K562 (cell line): ENCODE data around the gene MYLK4. TPM values are rescaled to one million over a fixed set of nuclear protein-coding genes. Genes with fewer than 3 reads are reported as not detected.

Experiments
- EWSR1 ChIP-seq: fragments of 450-650 bp; IDR thresholded peaks from 2 replicates; pipeline ENCODE4 v1.6.1; 2018; ENCODE audit warnings: borderline replicate concordance, mild to moderate bottlenecking, low read depth, moderate library complexity; ENCODE audit not compliant: partially characterized antibody
- LARP7 ChIP-seq: fragments of 450-650 bp; IDR thresholded peaks from 2 replicates; pipeline ENCODE4 v1.6.1; 2016
- NR4A1 ChIP-seq, 2 experiments: fragments of 250-450 bp in 1 of 2; fragments of 450-650 bp in 1 of 2; sonication (Bioruptor Pico) in 1 of 2; IDR thresholded peaks; 2 replicates each; pipeline versions ENCODE4 v1.4.0 to v1.6.1; 2016 to 2020; ENCODE audit warnings: mild to moderate bottlenecking in 2 of 2, missing compliant biosample characterization in 1 of 2, missing genetic modification characterization in 1 of 2, moderate library complexity in 1 of 2
- PML ChIP-seq: IDR thresholded peaks from 2 replicates; pipeline ENCODE4 v1.6.1; 2012; ENCODE audit warnings: low read length, inconsistent platforms
- PYGO2 ChIP-seq: fragments of 450-650 bp; IDR thresholded peaks from 2 replicates; pipeline ENCODE4 v1.6.1; 2016; ENCODE audit warnings: mild to moderate bottlenecking, missing genetic modification characterization, moderate library complexity, missing compliant biosample characterization
- SREBF2 ChIP-seq: sonication (generic); formaldehyde crosslinking; IDR thresholded peaks from 2 replicates; pipeline ENCODE4 v1.4.0; 2020; ENCODE audit warnings: mild to moderate bottlenecking, missing genetic modification reagents
- ZNF318 ChIP-seq, 2 experiments: fragments of 450-650 bp; IDR thresholded peaks; 2 replicates each; pipeline ENCODE4 v1.6.1; 2016; ENCODE audit warnings: mild to moderate bottlenecking in 2 of 2, borderline replicate concordance in 1 of 2, low read depth in 1 of 2, moderate library complexity in 1 of 2
- polyA plus RNA-seq, 8 experiments: library from polyadenylated mRNA; depleted of rRNA in 4 of 8; stranded (reverse) in 5 of 8; unstranded in 3 of 8; fragments of >200 nt; fragmentation: Nextera tagmentation in 2 of 8; fragmentation: Illumina TruSeq in 1 of 8; extraction: Ambion mirVana in 2 of 8; extraction: Trizol in 1 of 8; gene quantifications; 2 replicates each; pipeline versions ENCODE4 v1.2.1 to v1.2.3, GENCODE V29; 2011 to 2014; ENCODE audit warnings: inconsistent platforms in 1 of 8, missing spikeins in 1 of 8
- total RNA-seq, 7 experiments: library from RNA; depleted of rRNA in 6 of 7; stranded (reverse); fragments of >200 nt in 6 of 7; fragmentation: Illumina TruSeq in 2 of 7; extraction: Trizol in 2 of 7; gene quantifications; 2 replicates each; pipeline versions ENCODE4 v1.2.1 to v1.2.3, GENCODE V29; 2011 to 2021; ENCODE audit warnings: low replicate concordance in 1 of 7
- TF ChIP-seq, protein P1 (sequence below): fragments of 450-650 bp; IDR thresholded peaks from 2 replicates; pipeline ENCODE4 v1.6.1; 2016; ENCODE audit warnings: low read depth
- TF ChIP-seq, protein P2 (sequence below), 2 experiments: fragments of 450-650 bp; IDR thresholded peaks; 2 replicates each; pipeline ENCODE4 v1.6.1; 2016

MYLK4 gene
- total and polyA plus RNA-seq, 9 of the 15 experiments (the other 6 are each of a cell fraction or from before 2014, with no cell fraction given): 0.01 to 0.15 (median 0.06) TPM

GRCh38 chr6:2725999-2726567, 24.6 kb downstream of the MYLK4 start (continued):
- TF ChIP-seq, protein P1, sequence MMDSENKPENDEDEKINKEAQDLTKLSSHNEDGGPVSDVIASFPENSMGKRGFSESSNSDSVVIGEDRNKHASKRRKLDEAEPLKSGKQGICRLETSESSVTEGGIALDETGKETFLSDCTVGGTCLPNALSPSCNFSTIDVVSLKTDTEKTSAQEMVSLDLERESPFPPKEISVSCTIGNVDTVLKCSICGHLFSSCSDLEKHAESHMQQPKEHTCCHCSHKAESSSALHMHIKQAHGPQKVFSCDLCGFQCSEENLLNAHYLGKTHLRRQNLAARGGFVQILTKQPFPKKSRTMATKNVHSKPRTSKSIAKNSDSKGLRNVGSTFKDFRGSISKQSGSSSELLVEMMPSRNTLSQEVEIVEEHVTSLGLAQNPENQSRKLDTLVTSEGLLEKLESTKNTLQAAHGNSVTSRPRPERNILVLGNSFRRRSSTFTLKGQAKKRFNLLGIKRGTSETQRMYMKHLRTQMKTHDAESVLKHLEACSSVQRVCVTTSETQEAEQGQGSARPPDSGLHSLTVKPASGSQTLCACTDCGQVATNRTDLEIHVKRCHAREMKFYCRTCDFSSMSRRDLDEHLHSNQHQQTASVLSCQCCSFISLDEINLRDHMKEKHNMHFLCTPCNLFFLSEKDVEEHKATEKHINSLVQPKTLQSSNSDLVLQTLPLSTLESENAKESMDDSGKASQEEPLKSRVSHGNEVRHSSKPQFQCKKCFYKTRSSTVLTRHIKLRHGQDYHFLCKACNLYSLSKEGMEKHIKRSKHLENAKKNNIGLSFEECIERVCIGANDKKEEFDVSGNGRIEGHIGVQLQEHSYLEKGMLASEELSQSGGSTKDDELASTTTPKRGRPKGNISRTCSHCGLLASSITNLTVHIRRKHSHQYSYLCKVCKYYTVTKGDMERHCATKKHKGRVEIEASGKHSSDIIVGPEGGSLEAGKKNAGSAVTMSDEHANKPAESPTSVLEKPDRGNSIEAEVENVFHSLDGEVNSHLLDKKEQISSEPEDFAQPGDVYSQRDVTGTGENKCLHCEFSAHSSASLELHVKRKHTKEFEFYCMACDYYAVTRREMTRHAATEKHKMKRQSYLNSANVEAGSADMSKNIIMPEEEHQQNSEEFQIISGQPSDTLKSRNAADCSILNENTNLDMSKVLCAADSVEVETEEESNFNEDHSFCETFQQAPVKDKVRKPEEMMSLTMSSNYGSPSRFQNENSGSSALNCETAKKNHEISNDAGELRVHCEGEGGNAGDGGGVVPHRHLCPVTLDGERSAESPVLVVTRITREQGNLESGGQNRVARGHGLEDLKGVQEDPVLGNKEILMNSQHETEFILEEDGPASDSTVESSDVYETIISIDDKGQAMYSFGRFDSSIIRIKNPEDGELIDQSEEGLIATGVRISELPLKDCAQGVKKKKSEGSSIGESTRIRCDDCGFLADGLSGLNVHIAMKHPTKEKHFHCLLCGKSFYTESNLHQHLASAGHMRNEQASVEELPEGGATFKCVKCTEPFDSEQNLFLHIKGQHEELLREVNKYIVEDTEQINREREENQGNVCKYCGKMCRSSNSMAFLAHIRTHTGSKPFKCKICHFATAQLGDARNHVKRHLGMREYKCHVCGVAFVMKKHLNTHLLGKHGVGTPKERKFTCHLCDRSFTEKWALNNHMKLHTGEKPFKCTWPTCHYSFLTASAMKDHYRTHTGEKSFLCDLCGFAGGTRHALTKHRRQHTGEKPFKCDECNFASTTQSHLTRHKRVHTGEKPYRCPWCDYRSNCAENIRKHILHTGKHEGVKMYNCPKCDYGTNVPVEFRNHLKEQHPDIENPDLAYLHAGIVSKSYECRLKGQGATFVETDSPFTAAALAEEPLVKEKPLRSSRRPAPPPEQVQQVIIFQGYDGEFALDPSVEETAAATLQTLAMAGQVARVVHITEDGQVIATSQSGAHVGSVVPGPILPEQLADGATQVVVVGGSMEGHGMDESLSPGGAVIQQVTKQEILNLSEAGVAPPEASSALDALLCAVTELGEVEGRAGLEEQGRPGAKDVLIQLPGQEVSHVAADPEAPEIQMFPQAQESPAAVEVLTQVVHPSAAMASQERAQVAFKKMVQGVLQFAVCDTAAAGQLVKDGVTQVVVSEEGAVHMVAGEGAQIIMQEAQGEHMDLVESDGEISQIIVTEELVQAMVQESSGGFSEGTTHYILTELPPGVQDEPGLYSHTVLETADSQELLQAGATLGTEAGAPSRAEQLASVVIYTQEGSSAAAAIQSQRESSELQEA: no peak
- peak; percentile 19; the same call in 1 of the 2 replicates for TF ChIP-seq NR4A1 (CRISPR knock-in tag; IDR thresholded peaks at IDR 0.05)
- 0 out of 2 replicates have a peak, but pooled peaks have one; percentile 42 for TF ChIP-seq NR4A1 (tag; IDR thresholded peaks at IDR 0.05)
- TF ChIP-seq, protein P2, sequence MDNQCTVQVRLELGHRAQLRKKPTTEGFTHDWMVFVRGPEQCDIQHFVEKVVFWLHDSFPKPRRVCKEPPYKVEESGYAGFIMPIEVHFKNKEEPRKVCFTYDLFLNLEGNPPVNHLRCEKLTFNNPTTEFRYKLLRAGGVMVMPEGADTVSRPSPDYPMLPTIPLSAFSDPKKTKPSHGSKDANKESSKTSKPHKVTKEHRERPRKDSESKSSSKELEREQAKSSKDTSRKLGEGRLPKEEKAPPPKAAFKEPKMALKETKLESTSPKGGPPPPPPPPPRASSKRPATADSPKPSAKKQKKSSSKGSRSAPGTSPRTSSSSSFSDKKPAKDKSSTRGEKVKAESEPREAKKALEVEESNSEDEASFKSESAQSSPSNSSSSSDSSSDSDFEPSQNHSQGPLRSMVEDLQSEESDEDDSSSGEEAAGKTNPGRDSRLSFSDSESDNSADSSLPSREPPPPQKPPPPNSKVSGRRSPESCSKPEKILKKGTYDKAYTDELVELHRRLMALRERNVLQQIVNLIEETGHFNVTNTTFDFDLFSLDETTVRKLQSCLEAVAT (IDR thresholded peaks at IDR 0.05): no peak
- TF ChIP-seq SREBF2 (CRISPR knock-in tag): no peak
- no peak for TF ChIP-seq EWSR1
- TF ChIP-seq PYGO2 (tag): no peak
- TF ChIP-seq LARP7: no peak
- TF ChIP-seq ZNF318 (IDR thresholded peaks at IDR 0.05; ENCODE audit: borderline replicate concordance in 1 of 2, low read depth in 1 of 2): no peak
- TF ChIP-seq PML: no peak
